Endothelial cell of umbilical vein (primary cell): ENCODE data around the gene C12orf76. TPM values are rescaled to one million over a fixed set of nuclear protein-coding genes. Genes with fewer than 3 reads are reported as not detected.

ENCODE experiments used
- BruUV-seq: library from RNA; stranded (reverse); fragments of 400-500 nt; replicated peaks from 2 replicates; lab custom pipeline; 2021; lab: Mats Ljungman, UMichigan
- CTCF ChIA-PET: fragments of 300-600, 350-600 bp; sonication (Branson Sonifier 250); formaldehyde crosslinking; loops from one replicate; lab custom pipeline; 2021; ENCODE audit warnings: antibody characterized with exemption, inconsistent platforms; lab: Charles Lee
- POLR2A ChIA-PET: fragments of 300-600, 350-600 bp; sonication (Branson Sonifier 250); formaldehyde crosslinking; loops from one replicate; lab custom pipeline; 2021; ENCODE audit warnings: antibody characterized with exemption, inconsistent platforms; lab: Charles Lee
- DNase-seq: peaks from one replicate; pipeline ENCODE4 v3.0.0-alpha.2; 2011; ENCODE audit warnings: low read depth, low spot score
- FAIRE-seq: peaks from 2 replicates; lab custom pipeline; 2011; peaks lifted over from hg19 to GRCh38; lab: Jason Lieb, UNC
- H2AFZ ChIP-seq: 2 replicates; pipeline ENCODE4 v1.6.0; 2012; ENCODE audit warnings: low read depth, low read length, control low read depth, inconsistent platforms
- H3K27ac ChIP-seq: 2 replicates; pipeline ENCODE4 v1.5.1; 2011; ENCODE audit warnings: low read depth, mild to moderate bottlenecking, control low read depth, low read length, moderate library complexity; ENCODE audit not compliant: insufficient read depth
- H3K27me3 ChIP-seq, 2 experiments: 2 replicates each; pipeline versions ENCODE4 v1.6.0 to v1.6.1; 2011; ENCODE audit warnings: low read length in 2 of 2, mixed read lengths in 1 of 2; ENCODE audit not compliant: control insufficient read depth in 2 of 2, insufficient read depth in 2 of 2
- H3K36me3 ChIP-seq, 2 experiments: 2 replicates in 1 of 2; 3 replicates in 1 of 2; pipeline ENCODE4 v1.5.1; 2011; ENCODE audit warnings: low read length in 2 of 2, mild to moderate bottlenecking in 1 of 2, moderate library complexity in 1 of 2; ENCODE audit not compliant: control insufficient read depth in 2 of 2, insufficient read depth in 2 of 2; ENCODE audit errors: extremely low read depth in 1 of 2
- H3K4me1 ChIP-seq: 3 replicates; pipeline ENCODE4 v1.5.1; 2011; ENCODE audit warnings: mild to moderate bottlenecking, low read length; ENCODE audit not compliant: control insufficient read depth, insufficient read depth; ENCODE audit errors: extremely low read depth
- H3K4me2 ChIP-seq: 2 replicates; pipeline ENCODE4 v1.6.1; 2011; ENCODE audit warnings: low read length, control low read depth, mixed read lengths; ENCODE audit not compliant: insufficient read depth
- H3K4me3 ChIP-seq, 3 experiments: fragments of 200-600 bp in 1 of 3; sonication (generic), shearing (Covaris generic) in 1 of 3; replicated peaks in 1 of 3; 2 replicates each; pipeline ENCODE4 v1.5.1; 2011 to 2016; ENCODE audit warnings: control low read depth in 3 of 3, low read length in 3 of 3, mild to moderate bottlenecking in 2 of 3, inconsistent platforms in 1 of 3, low read depth in 1 of 3, moderate library complexity in 1 of 3; ENCODE audit not compliant: insufficient read depth in 1 of 3
- H3K79me2 ChIP-seq: 2 replicates; pipeline ENCODE4 v1.6.0; 2012; ENCODE audit warnings: low read length, inconsistent platforms; ENCODE audit not compliant: control insufficient read depth, insufficient read depth
- H3K9ac ChIP-seq: replicated peaks from 2 replicates; pipeline ENCODE3; 2011; ENCODE audit warnings: low read length, control low read depth; ENCODE audit not compliant: insufficient read depth; ENCODE audit errors: extremely low read depth
- H3K9me1 ChIP-seq: replicated peaks from 3 replicates; pipeline ENCODE4 v1.6.0; 2011; ENCODE audit warnings: mild to moderate bottlenecking, low read length; ENCODE audit not compliant: control insufficient read depth, insufficient read depth; ENCODE audit errors: extremely low read depth
- H3K9me3 ChIP-seq: replicated peaks from 2 replicates; pipeline ENCODE4 v1.5.1; 2012; ENCODE audit warnings: low read length, inconsistent platforms; ENCODE audit not compliant: control insufficient read depth, insufficient read depth
- H4K20me1 ChIP-seq: replicated peaks from 2 replicates; pipeline ENCODE3; 2011; ENCODE audit warnings: mild to moderate bottlenecking, low read length; ENCODE audit not compliant: control insufficient read depth, insufficient read depth; ENCODE audit errors: extremely low read depth
- CTCF ChIP-seq, 2 donors: IDR thresholded peaks; 1 replicate in 1 of 2; 2 replicates in 1 of 2; pipeline ENCODE4 v1.5.1; 2011; ENCODE audit warnings: low read length in 2 of 2, mild to moderate bottlenecking in 2 of 2, moderate library complexity in 2 of 2, control low read depth in 1 of 2, inconsistent platforms in 1 of 2, low read depth in 1 of 2; ENCODE audit not compliant: insufficient read depth in 1 of 2; ENCODE audit errors: extremely low read depth in 1 of 2
- EZH2 ChIP-seq: IDR thresholded peaks from 2 replicates; pipeline ENCODE4 v1.6.1; 2012; ENCODE audit warnings: borderline replicate concordance, low read depth, mild to moderate bottlenecking, moderate library complexity, low read length, inconsistent platforms; ENCODE audit not compliant: severe bottlenecking
- FOS ChIP-seq: IDR thresholded peaks from 2 replicates; pipeline ENCODE4 v1.6.1; 2011; ENCODE audit warnings: mild to moderate bottlenecking, low read length, moderate library complexity, borderline replicate concordance; ENCODE audit not compliant: insufficient read depth
- GATA2 ChIP-seq: IDR thresholded peaks from 2 replicates; pipeline ENCODE4 v1.7.0; 2011; ENCODE audit warnings: low read depth, mild to moderate bottlenecking, moderate library complexity, mixed read lengths, low read length; ENCODE audit not compliant: insufficient read length, insufficient read depth
- JUN ChIP-seq: IDR thresholded peaks from 2 replicates; pipeline ENCODE4 v1.6.1; 2011; ENCODE audit warnings: borderline replicate concordance, low read depth; ENCODE audit not compliant: insufficient read length, insufficient read depth
- MAX ChIP-seq: IDR thresholded peaks from 2 replicates; pipeline ENCODE4 v1.6.1; 2011; ENCODE audit not compliant: insufficient read depth, insufficient read length
- MYC ChIP-seq: IDR thresholded peaks from one replicate; pipeline ENCODE4 v1.6.1; 2011; ENCODE audit warnings: mild to moderate bottlenecking, low read depth, low read length
- POLR2A ChIP-seq: IDR thresholded peaks from 2 replicates; pipeline ENCODE4 v1.6.1; 2012; ENCODE audit warnings: low read depth, mild to moderate bottlenecking, control low read depth, low read length
- POLR2AphosphoS5 ChIP-seq: IDR thresholded peaks from 2 replicates; pipeline ENCODE4 v1.6.1; 2012; ENCODE audit warnings: low read depth, mild to moderate bottlenecking, control low read depth, low read length, moderate library complexity; ENCODE audit not compliant: insufficient read depth
- dilution Hi-C: fragments of 300-500 bp; cut with MboI; formaldehyde crosslinking; loops from one replicate; pipeline ENCODE4 v1.15.0; 2019; ENCODE audit warnings: low sequenced_read_pairs; ENCODE audit not compliant: extremely low pct_ligation_motif_present
- intact Hi-C: fragments of 100-400 bp; cut with micrococcal nuclease; formaldehyde crosslinking; loops from one replicate; pipeline ENCODE4 v1.10.0; 2022
- polyA plus RNA-seq, 4 experiments: library from polyadenylated mRNA; depleted of rRNA in 3 of 4; stranded (reverse) in 3 of 4; unstranded in 1 of 4; fragments of >200 nt; gene quantifications; 2 replicates each; pipeline versions ENCODE4 v1.2.1 to v1.2.3, GENCODE V29; 2011 to 2012; ENCODE audit warnings: missing spikeins in 1 of 4
- total RNA-seq: library from RNA; stranded (reverse); gene quantifications from 2 replicates; pipeline ENCODE4 v1.2.3, GENCODE V29; 2021

The C12orf76 gene
- total and polyA plus RNA-seq, 2 donors (not counting 3 experiments of a cell fraction or from before 2014, with no cell fraction given): 13.4 to 17.1 TPM

DNA sequence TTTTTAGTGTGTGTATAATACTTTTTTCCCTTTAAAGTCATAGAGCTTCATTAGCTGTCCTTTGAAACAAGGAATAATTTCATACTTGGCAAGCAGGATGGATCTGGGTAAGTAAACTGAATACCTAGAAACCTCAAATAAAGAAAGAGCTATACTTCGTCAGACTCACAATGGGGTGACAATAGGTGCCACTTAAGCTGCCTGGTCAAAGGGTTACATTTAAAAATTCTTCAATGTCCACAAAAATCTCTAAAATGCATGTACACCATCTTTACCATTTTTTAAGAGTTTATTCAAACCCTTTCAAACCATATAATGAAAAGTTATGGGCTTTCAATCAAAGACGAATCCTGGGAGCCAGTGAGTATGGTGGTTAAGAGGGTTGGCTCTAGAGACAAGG, 55.2 kb downstream of the C12orf76 start:
- CTCF ChIA-PET: interaction anchor here (1.1 to 1.6 kb wide), 2 partner anchors 29 to 438 kb away, joined by 4 read pairs; no protein-coding TSS in a partner anchor
- TF ChIP-seq POLR2AphosphoS5 (no peak), EZH2 (no peak), MAX (no peak)
- no peak for FAIRE-seq
- intact Hi-C loops: no loop called here
- no peak overlapping the region for H2AFZ ChIP-seq
- H3K27ac ChIP-seq: no peak overlapping the region
- BruUV-seq: no TSS peak
- peaks cover 0 to 6% of the 10 kb centered on the region in 2 experiments for H3K36me3 ChIP-seq
- H3K4me2 ChIP-seq: peak overlapping the region; percentile 16
- POLR2A ChIA-PET: no interaction called here
- H3K9me1 ChIP-seq: no peaks in the 10 kb centered on the region
- dilution Hi-C loops: no loop called here
- H3K9me3 ChIP-seq: no peaks in the 10 kb centered on the region
- peaks cover 38% of the 10 kb centered on the region for H3K4me1 ChIP-seq
- H3K9ac ChIP-seq: no peak overlapping the region
- no peak overlapping the region for H3K4me3 ChIP-seq
- no peaks in the 10 kb centered on the region for H3K27me3 ChIP-seq
- no peak for DNase-seq
- peaks cover 44% of the 10 kb centered on the region for H3K79me2 ChIP-seq
- no peaks in the 10 kb centered on the region for H4K20me1 ChIP-seq

DNA sequence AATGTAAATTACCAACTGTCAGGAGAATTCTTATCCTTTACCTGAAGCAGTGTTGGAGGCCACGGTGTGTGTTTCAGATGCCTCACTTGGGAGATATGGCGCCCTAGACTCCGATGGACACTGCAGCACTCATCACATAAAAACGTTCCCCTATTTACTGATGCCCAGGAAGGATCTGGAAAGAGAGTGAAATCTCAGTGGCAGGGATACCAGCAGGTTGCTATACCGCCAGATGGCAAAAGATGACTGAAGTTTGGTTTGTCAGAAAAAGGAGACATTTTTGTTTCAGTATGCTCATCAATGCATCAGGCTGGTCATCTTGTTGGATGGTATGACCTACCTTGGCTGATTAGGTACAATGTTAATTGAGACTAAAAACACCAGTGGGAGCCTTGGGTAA, 56.7 kb downstream of the C12orf76 start:
- ChIA-PET POLR2A (no interaction called here), CTCF (no interaction called here)
- Histone ChIP-seq H3K4me3 (no peak overlapping the region), H3K27me3 (no peaks in the 10 kb centered on the region), H2AFZ (no peak overlapping the region), H3K4me2 (no peak overlapping the region), H3K27ac (no peak overlapping the region), H3K9me3 (no peaks in the 10 kb centered on the region), H3K9me1 (no peaks in the 10 kb centered on the region), H3K79me2 (peaks cover 44% of the 10 kb centered on the region), H3K4me1 (peaks cover 38% of the 10 kb centered on the region), H3K9ac (no peak overlapping the region), H4K20me1 (no peaks in the 10 kb centered on the region), H3K36me3 (peaks cover 0 to 6% of the 10 kb centered on the region in 2 experiments)
- intact Hi-C loops (no loop called here), dilution Hi-C loops (no loop called here)
- DNase-seq (no peak), FAIRE-seq (no peak)
- BruUV-seq: no TSS peak
- TF ChIP-seq POLR2AphosphoS5 (no peak), EZH2 (no peak), MYC (no peak), POLR2A (no peak), JUN (no peak), GATA2 (no peak), MAX (no peak), CTCF (IDR thresholded peaks at IDR 0.05; ENCODE audit: extremely low read depth in 1 of 2, insufficient read depth in 1 of 2, low read depth in 1 of 2, low read length in 2 of 2) (no peak), FOS (no peak)
